ENCODE data around the gene GET4.

GET4 gene

GRCh38 chr7:888081-889024 lies 12.0 kb downstream of the GET4 start:
- DNase-seq, result no peak

- no peak for DNase-seq
Measured at GRCh38 chr7:889025-889390, 12.7 kb downstream of the GET4 start.

GRCh38 chr7:889391-889790 lies 13.0 kb downstream of the GET4 start:
- no peak for DNase-seq

GRCh38 chr7:890868-891267 lies 14.5 kb downstream of the GET4 start:
- DNase-seq, result no peak

GRCh38 chr7:891291-891690 lies 14.9 kb downstream of the GET4 start:
- no peak for DNase-seq

- DNase-seq, result no peak
Measured at GRCh38 chr7:891805-892204, 15.5 kb downstream of the GET4 start.

- no peak for DNase-seq
Measured at GRCh38 chr7:892648-893593, 16.6 kb downstream of the GET4 start.

- no peak for DNase-seq
Measured at GRCh38 chr7:893686-894085, 17.3 kb downstream of the GET4 start.

- DNase-seq, result no peak
Measured at GRCh38 chr7:894164-894867, 18.0 kb downstream of the GET4 start.

GRCh38 chr7:894927-895450 lies 18.6 kb downstream of the GET4 start:
- DNase-seq, result peak in 1 of 5 donors; percentile 11

GRCh38 chr7:895451-896052 lies 19.2 kb downstream of the GET4 start:
- no peak for DNase-seq

- no peak for DNase-seq
Measured at GRCh38 chr7:896346-897075, 20.2 kb downstream of the GET4 start.

- DNase-seq, result no peak
Measured at GRCh38 chr7:897086-897485, 20.7 kb downstream of the GET4 start.

- no peak for DNase-seq
Measured at GRCh38 chr7:897771-898376, 21.5 kb downstream of the GET4 start.

- no peak for DNase-seq
Measured at GRCh38 chr7:898460-898854, 22.1 kb downstream of the GET4 start.

GRCh38 chr7:898855-899681 lies 22.7 kb downstream of the GET4 start:
- no peak for DNase-seq

- no peak for DNase-seq
Measured at GRCh38 chr7:899806-900205, 23.5 kb downstream of the GET4 start.

GRCh38 chr7:900331-901040 lies 24.1 kb downstream of the GET4 start:
- DNase-seq, result no peak

- no peak for DNase-seq
Measured at GRCh38 chr7:901041-901387, 24.7 kb downstream of the GET4 start.
